Left ventricle myocardium inferior (tissue), 1 donor: ENCODE results near the gene HSPA12B. TPM values are rescaled to one million over a fixed set of nuclear protein-coding genes. Genes with fewer than 3 reads are reported as not detected.

Experiments used
- DNase-seq: peaks from one replicate; pipeline ENCODE4 v3.0.0-alpha.2; 2020
- H3K27ac ChIP-seq: fragments of 200-600 bp; replicated peaks from 2 replicates; pipeline ENCODE4 v1.8.0; 2021
- H3K27me3 ChIP-seq: fragments of 200-600 bp; 2 replicates; pipeline ENCODE4 v1.8.0; 2021; ENCODE audit warnings: low read depth
- H3K36me3 ChIP-seq: fragments of 200-600 bp; 2 replicates; pipeline ENCODE4 v1.8.0; 2021
- H3K4me1 ChIP-seq: fragments of 200-600 bp; 2 replicates; pipeline ENCODE4 v1.8.0; 2021
- H3K4me3 ChIP-seq: fragments of 200-600 bp; 2 replicates; pipeline ENCODE4 v1.8.0; 2021; ENCODE audit warnings: mild to moderate bottlenecking, moderate library complexity
- H3K9me3 ChIP-seq: fragments of 200-600 bp; replicated peaks from 2 replicates; pipeline ENCODE4 v1.8.0; 2021
- CTCF ChIP-seq: fragments of 200-600 bp; IDR thresholded peaks from 2 replicates; pipeline ENCODE4 v1.8.0; 2021; ENCODE audit warnings: antibody characterized with exemption, mild to moderate bottlenecking, borderline replicate concordance
- intact Hi-C: fragments of 100-400 bp; cut with micrococcal nuclease; formaldehyde crosslinking; loops from one replicate; pipeline ENCODE4 v1.11.0; 2022
- total RNA-seq: library from RNA; stranded (reverse); fragmentation: NEBNext Ultra II Directional; extraction: Animal tissue kit (Norgen Biotek cat#: 25700); gene quantifications from one replicate; pipeline ENCODE4 v1.2.1, GENCODE V29; 2021
- donor health status: DM: no; HTN: yes; CAD: no; lungs with severe emphysema.

The HSPA12B gene
- total RNA-seq, 1 donor from 2014 or later: 12.5 TPM

DNA sequence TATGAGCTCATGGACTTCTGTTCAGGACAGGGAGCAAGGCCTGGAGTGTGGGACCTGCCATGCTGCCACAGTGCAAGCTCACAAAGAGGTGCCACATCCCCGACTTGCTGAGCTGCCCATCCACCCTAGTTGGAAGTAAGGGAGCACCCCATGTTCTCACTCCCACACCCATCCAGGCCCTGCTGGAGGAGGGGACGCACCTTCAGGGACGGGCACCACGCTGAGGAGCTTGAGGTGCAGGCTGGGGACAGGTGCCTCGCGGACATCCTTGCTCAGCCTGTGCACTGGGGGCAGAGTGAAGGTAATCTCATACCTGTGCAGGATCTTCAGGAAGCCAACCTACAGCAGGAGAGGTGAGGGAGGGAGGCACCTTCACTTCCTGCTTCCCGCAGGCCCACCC lies 22.8 kb downstream of the HSPA12B start:
- DNase-seq: no peak
- Histone ChIP-seq H3K27ac (peak overlapping the region; percentile 59), H3K27me3 (peaks cover 15% of the 10 kb centered on the region), H3K4me3 (no peak overlapping the region), H3K4me1 (peaks cover 57% of the 10 kb centered on the region), H3K9me3 (no peaks in the 10 kb centered on the region), H3K36me3 (peaks cover 14% of the 10 kb centered on the region)
- intact Hi-C loops: no loop called here
- no peak for TF ChIP-seq CTCF

GRCh38 chr20:3755814-3756480 lies 23.5 kb downstream of the HSPA12B start:
- intact Hi-C loops: no loop called here
- peaks cover 53% of the 10 kb centered on the region for H3K4me1 ChIP-seq
- no peak overlapping the region for H3K4me3 ChIP-seq
- H3K27me3 ChIP-seq: peaks cover 9% of the 10 kb centered on the region
- H3K9me3 ChIP-seq: no peaks in the 10 kb centered on the region
- H3K27ac ChIP-seq: peak overlapping the region; percentile 59
- peaks cover 9% of the 10 kb centered on the region for H3K36me3 ChIP-seq
- no peak for TF ChIP-seq CTCF
- no peak for DNase-seq

GRCh38 chr20:3757268-3757667 lies 24.8 kb downstream of the HSPA12B start:
- H3K4me3 ChIP-seq: no peak overlapping the region
- no peak for TF ChIP-seq CTCF
- peak overlapping the region; percentile 59 for H3K27ac ChIP-seq
- peaks cover 40% of the 10 kb centered on the region for H3K4me1 ChIP-seq
- intact Hi-C loops: no loop called here
- no peaks in the 10 kb centered on the region for H3K9me3 ChIP-seq
- no peaks in the 10 kb centered on the region for H3K36me3 ChIP-seq
- DNase-seq: no peak
- no peaks in the 10 kb centered on the region for H3K27me3 ChIP-seq

DNA sequence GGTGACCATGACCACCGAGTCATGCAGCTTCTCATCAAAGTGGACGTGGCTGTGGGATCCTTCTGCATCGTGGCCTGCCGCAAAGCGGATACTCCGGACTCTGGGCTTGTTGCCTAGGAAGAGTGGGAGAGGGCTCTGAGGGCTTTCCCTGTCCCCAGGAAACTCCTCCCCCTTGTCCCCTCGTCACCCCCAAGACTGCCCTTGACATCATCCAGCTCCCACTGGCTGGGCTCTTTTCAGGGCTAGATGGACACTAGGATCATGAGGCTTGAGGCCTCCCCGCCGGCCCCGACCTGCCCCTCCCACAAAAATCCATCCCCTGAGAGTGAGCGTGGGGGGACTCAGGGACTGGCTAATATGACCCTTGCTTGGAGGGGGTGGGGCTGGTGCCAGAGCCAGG lies 26.1 kb downstream of the HSPA12B start:
- no peaks in the 10 kb centered on the region for H3K27me3 ChIP-seq
- DNase-seq: no peak
- H3K27ac ChIP-seq: peak overlapping the region; percentile 59
- intact Hi-C loops: no loop called here
- peak overlapping the region; percentile 5 for H3K4me3 ChIP-seq
- H3K9me3 ChIP-seq: no peaks in the 10 kb centered on the region
- peaks cover 27% of the 10 kb centered on the region for H3K4me1 ChIP-seq
- no peaks in the 10 kb centered on the region for H3K36me3 ChIP-seq
- no peak for TF ChIP-seq CTCF

DNA sequence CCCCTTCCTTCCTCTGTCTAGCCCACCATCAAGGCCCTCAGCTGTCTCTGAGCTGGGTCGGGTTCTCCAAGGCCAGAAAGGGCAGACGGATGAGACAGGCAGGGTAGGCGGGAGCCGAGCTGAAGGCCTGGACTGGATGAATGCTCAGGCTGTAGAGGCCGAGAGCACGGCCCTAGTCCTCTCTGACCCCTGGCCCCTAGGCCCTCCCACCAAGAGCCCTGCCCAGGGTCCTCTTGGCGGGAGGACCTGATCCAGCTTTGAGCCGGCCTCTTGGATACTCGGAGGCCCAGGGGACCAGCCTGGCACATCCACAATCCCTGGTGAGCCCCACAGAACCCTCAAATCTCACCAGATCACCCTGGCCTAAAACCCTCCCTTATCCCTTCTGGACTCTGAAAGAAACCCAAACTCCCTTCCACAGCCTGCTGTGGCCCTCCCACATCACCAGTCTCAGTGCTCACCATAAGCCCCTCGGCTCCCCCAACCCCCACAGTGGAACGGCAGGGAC lies 26.9 kb downstream of the HSPA12B start:
- H3K27me3 ChIP-seq: no peaks in the 10 kb centered on the region
- H3K9me3 ChIP-seq: no peaks in the 10 kb centered on the region
- DNase-seq: no peak
- intact Hi-C loops: no loop called here
- peaks cover 22% of the 10 kb centered on the region for H3K4me1 ChIP-seq
- H3K27ac ChIP-seq: peak overlapping the region; percentile 59
- no peaks in the 10 kb centered on the region for H3K36me3 ChIP-seq
- TF ChIP-seq CTCF: no peak
- H3K4me3 ChIP-seq: no peak overlapping the region
